NB4 (cell line): ENCODE data around the gene ENPP6.

Source experiments
- CTCF ChIP-seq: IDR thresholded peaks from one replicate; pipeline ENCODE4 v1.5.1; 2012; ENCODE audit warnings: low read depth, low read length
- MAX ChIP-seq: IDR thresholded peaks from 2 replicates; pipeline ENCODE4 v1.6.1; 2011; ENCODE audit warnings: low read depth, low read length
- MYC ChIP-seq: IDR thresholded peaks from 2 replicates; pipeline ENCODE4 v1.6.1; 2011; ENCODE audit warnings: low read depth, low read length
- POLR2A ChIP-seq: IDR thresholded peaks from 2 replicates; pipeline ENCODE4 v1.6.1; 2011; ENCODE audit warnings: mild to moderate bottlenecking; ENCODE audit not compliant: insufficient read length; ENCODE audit errors: extremely low read depth

GRCh38 chr4:184150102-184150839 lies 67.4 kb downstream of the ENPP6 start:
- TF ChIP-seq MYC (no peak), CTCF (no peak), POLR2A (no peak), MAX (no peak)
